ENCODE results near the gene PPFIA1.

PPFIA1 gene

GRCh38 chr11:70270104-70270876 lies at the start of gene PPFIA1:
PPFIA1 (plus strand) TSS chr11:70270690; CDS start chr11:70272173, 1,483 bp downstream.
- Histone ChIP-seq H3K36me3 (ENCODE audit: insufficient read depth, low read length) (peaks cover 34% of the 10 kb centered on the region), H3K9me3 (ENCODE audit: low read depth, low read length) (no peaks in the 10 kb centered on the region), H3K9ac (ENCODE audit: insufficient read length) (peak within 1 kb of the TSS; percentile 91), H3K27ac (peak within 1 kb of the TSS; percentile 31; the same call in 1 of the 2 replicates), H3K4me3 (peak within 1 kb of the TSS; percentile 95)
- DNase-seq (ENCODE audit: low read depth, low spot score): peak; percentile 28
- no peak for TF ChIP-seq EZH2 (IDR thresholded peaks at IDR 0.05)
- TF ChIP-seq POLR2AphosphoS5 (IDR thresholded peaks at IDR 0.05; ENCODE audit: borderline replicate concordance, low read depth, low read length): peak; percentile 61; the same call in 1 of the 2 replicates
- no peak for TF ChIP-seq FOXP2 (optimal IDR thresholded peaks at IDR 0.05; ENCODE audit: control extremely low read depth, extremely low read length, insufficient read depth)

DNA sequence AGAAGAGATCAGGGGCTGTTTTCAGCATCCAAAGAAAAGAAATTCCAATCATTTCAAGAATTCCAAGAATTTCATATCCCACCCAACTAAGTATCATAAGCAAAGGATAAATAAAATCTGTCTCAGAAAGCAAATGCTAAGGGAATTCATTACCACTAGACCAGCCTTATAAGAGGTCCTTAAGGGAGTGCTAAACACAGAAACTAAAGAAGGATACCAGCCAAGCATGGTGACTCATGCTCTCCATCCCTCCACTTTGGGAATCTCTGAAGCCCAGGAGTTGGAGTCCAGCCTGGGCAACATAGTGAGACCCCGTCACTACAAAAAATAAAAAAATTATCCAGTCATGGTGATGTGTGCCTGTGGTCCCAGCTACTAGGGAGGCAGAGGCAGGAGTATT lies 49.6 kb upstream of the PPFIA1 start:
- Histone ChIP-seq H3K27ac (no peak overlapping the region), H3K36me3 (ENCODE audit: insufficient read depth, low read length) (no peaks in the 10 kb centered on the region), H3K9ac (ENCODE audit: insufficient read length) (no peak overlapping the region), H3K4me3 (no peak overlapping the region), H3K9me3 (ENCODE audit: low read depth, low read length) (no peaks in the 10 kb centered on the region)
- DNase-seq (ENCODE audit: low read depth, low spot score): no peak
- TF ChIP-seq FOXP2 (optimal IDR thresholded peaks at IDR 0.05; ENCODE audit: control extremely low read depth, extremely low read length, insufficient read depth) (no peak), EZH2 (IDR thresholded peaks at IDR 0.05) (no peak), POLR2AphosphoS5 (IDR thresholded peaks at IDR 0.05; ENCODE audit: borderline replicate concordance, low read depth, low read length) (no peak)

DNA sequence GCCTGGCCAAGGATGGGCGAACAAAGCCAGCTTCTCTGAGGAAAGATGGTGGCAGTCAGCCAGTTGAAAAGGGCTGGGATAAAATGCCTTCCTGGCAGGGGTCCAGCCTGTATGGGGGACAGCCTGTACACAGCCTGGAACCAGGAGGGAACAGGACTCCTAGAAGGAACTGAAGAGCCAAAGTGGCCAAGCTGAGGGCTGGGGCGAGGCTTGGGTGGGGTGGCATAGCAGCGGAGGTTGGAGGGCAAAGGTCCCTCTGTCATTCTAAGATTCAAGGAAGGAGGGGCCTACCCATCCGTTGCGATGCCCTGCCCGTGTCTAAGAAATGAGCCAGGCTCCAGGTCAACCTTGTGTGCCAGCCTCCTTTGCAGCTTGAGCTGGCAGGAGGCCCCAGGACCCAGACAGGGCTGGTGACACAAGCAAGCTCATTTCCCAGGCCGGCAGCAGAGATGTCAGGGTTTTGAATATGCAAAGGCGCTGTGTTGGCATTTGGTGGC lies 44.8 kb upstream of the PPFIA1 start:
- Histone ChIP-seq H3K36me3 (ENCODE audit: insufficient read depth, low read length) (no peaks in the 10 kb centered on the region), H3K4me3 (no peak overlapping the region), H3K9ac (ENCODE audit: insufficient read length) (no peak overlapping the region), H3K27ac (no peak overlapping the region), H3K9me3 (ENCODE audit: low read depth, low read length) (no peaks in the 10 kb centered on the region)
- no peak for DNase-seq (ENCODE audit: low read depth, low spot score)
- TF ChIP-seq FOXP2 (optimal IDR thresholded peaks at IDR 0.05; ENCODE audit: control extremely low read depth, extremely low read length, insufficient read depth) (no peak), EZH2 (IDR thresholded peaks at IDR 0.05) (no peak), POLR2AphosphoS5 (IDR thresholded peaks at IDR 0.05; ENCODE audit: borderline replicate concordance, low read depth, low read length) (no peak)

DNA sequence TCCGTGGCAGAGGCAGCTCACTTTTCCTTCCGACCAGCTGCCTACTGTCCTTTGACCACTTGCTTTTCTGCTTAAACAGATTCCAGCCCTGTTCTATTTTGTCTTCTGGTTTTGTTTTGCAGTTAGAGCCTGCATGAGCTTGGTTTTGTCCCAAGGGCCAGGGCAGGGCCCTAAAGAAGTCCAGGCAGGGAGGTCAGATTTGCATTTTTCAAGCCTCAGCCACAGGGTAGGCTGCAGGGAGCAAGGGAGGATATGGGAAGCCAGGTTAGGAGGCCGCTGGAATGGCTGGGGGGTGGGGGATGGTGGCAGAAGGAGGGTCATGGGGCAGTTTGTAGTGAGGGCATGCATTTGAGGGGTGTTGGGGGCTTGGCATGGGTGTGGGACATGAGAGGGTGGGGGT lies 44.3 kb upstream of the PPFIA1 start:
- Histone ChIP-seq H3K9me3 (ENCODE audit: low read depth, low read length) (no peaks in the 10 kb centered on the region), H3K9ac (ENCODE audit: insufficient read length) (no peak overlapping the region), H3K27ac (no peak overlapping the region), H3K36me3 (ENCODE audit: insufficient read depth, low read length) (no peaks in the 10 kb centered on the region), H3K4me3 (no peak overlapping the region)
- DNase-seq (ENCODE audit: low read depth, low spot score): no peak
- no peak for TF ChIP-seq FOXP2 (optimal IDR thresholded peaks at IDR 0.05; ENCODE audit: control extremely low read depth, extremely low read length, insufficient read depth)
- TF ChIP-seq POLR2AphosphoS5 (IDR thresholded peaks at IDR 0.05; ENCODE audit: borderline replicate concordance, low read depth, low read length): no peak
- TF ChIP-seq EZH2 (IDR thresholded peaks at IDR 0.05): no peak

DNA sequence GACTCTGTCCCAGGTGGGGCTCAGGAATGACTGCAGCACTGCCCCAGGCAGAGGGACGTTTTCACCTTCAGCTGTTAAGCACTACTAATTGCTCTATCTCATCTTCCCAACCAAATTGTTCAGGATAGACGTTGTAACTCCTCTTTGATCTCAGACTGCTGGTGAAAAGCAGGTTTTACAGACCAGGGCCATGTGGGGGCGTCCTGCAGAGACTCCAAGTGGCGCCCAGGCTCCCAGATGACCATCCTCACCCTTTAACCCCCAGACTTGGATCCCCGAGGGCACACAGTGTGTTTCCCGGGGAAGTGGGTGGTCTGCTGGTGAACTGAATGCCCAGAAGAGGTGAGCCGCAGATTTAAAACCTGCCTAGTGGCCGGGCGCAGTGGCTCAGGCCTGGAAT lies 43.5 kb upstream of the PPFIA1 start:
- H3K27ac ChIP-seq: no peak overlapping the region
- no peak for TF ChIP-seq FOXP2 (optimal IDR thresholded peaks at IDR 0.05; ENCODE audit: control extremely low read depth, extremely low read length, insufficient read depth)
- no peak for TF ChIP-seq POLR2AphosphoS5 (IDR thresholded peaks at IDR 0.05; ENCODE audit: borderline replicate concordance, low read depth, low read length)
- TF ChIP-seq EZH2 (IDR thresholded peaks at IDR 0.05): no peak
- DNase-seq (ENCODE audit: low read depth, low spot score): no peak
- no peaks in the 10 kb centered on the region for H3K9me3 ChIP-seq (ENCODE audit: low read depth, low read length)
- H3K36me3 ChIP-seq (ENCODE audit: insufficient read depth, low read length): no peaks in the 10 kb centered on the region
- no peak overlapping the region for H3K4me3 ChIP-seq
- H3K9ac ChIP-seq (ENCODE audit: insufficient read length): no peak overlapping the region

DNA sequence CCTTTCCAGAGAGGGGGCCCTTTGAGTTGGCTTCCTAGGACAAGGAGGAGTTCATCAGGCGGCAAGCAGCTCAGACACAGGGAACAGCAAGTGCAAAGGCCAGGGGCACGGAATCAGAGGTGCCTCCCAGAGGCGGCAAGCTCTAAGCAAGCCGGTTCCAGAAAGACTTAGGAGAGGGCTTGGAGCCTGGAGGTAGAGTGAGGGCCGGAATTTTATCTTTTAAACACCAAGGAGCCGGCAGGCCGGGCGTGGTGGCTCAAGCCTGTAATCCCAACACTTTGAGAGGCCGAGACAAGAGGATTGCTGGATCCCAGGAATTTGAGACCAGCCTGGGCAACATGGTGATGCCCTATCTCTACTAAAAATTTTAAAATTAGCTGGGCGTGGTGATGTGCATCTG lies 40.8 kb upstream of the PPFIA1 start:
- H3K9me3 ChIP-seq (ENCODE audit: low read depth, low read length): no peaks in the 10 kb centered on the region
- DNase-seq (ENCODE audit: low read depth, low spot score): no peak
- TF ChIP-seq EZH2 (IDR thresholded peaks at IDR 0.05) (no peak), FOXP2 (optimal IDR thresholded peaks at IDR 0.05; ENCODE audit: control extremely low read depth, extremely low read length, insufficient read depth) (no peak), POLR2AphosphoS5 (IDR thresholded peaks at IDR 0.05; ENCODE audit: borderline replicate concordance, low read depth, low read length) (no peak)

DNA sequence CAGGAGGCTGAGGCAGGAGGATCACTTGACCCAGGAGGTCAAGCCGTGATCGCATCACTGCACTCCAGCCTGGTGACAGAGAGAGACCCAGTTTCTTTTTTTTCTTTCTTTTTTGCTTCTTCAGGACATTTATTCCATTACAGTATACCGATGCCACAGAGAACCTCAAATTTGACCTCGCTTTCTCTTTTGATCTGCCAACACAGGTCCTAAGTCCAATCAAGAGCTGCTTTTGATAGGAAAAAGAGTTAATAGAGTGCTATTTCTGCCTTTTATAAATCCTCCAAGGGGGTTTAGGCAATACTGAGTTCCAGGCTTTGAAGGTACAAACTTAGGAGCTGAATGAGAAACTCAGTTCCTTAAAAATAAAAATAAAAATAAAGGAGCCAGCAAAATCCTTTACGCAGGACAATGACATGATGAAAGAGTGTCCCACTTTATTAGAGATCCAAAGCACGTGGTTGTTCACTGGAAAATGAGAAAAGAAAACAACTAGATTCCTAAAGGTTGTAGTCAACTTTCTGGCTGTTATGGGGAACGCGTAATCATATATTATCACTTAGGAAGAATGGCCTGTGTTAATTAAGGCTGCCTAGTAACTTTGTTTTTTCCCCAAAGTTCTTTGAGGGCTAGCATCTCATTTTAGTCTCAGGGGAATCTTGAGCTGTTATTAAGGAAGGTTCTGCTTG lies 40.2 kb upstream of the PPFIA1 start:
- Histone ChIP-seq H3K27ac (no peak overlapping the region), H3K4me3 (no peak overlapping the region), H3K9ac (ENCODE audit: insufficient read length) (no peak overlapping the region), H3K9me3 (ENCODE audit: low read depth, low read length) (no peaks in the 10 kb centered on the region), H3K36me3 (ENCODE audit: insufficient read depth, low read length) (no peaks in the 10 kb centered on the region)
- TF ChIP-seq EZH2 (IDR thresholded peaks at IDR 0.05) (no peak), FOXP2 (optimal IDR thresholded peaks at IDR 0.05; ENCODE audit: control extremely low read depth, extremely low read length, insufficient read depth) (no peak), POLR2AphosphoS5 (IDR thresholded peaks at IDR 0.05; ENCODE audit: borderline replicate concordance, low read depth, low read length) (no peak)
- no peak for DNase-seq (ENCODE audit: low read depth, low spot score)

More for the DNA sequence above, 40.8 kb upstream of the PPFIA1 start:
- H3K4me3 ChIP-seq: no peak overlapping the region
- no peaks in the 10 kb centered on the region for H3K36me3 ChIP-seq (ENCODE audit: insufficient read depth, low read length)
- H3K27ac ChIP-seq: no peak overlapping the region
- H3K9ac ChIP-seq (ENCODE audit: insufficient read length): no peak overlapping the region

Measured in SK-N-MC (cell line).